ENCODE measurements around the gene CDH23. TPM values are rescaled to one million over a fixed set of nuclear protein-coding genes. Genes with fewer than 3 reads are reported as not detected.

The CDH23 gene
- total and polyA plus RNA-seq, 2 donors (not counting 1 experiment from before 2014, with no cell fraction given), result 0.01 to 0.17 TPM

DNA sequence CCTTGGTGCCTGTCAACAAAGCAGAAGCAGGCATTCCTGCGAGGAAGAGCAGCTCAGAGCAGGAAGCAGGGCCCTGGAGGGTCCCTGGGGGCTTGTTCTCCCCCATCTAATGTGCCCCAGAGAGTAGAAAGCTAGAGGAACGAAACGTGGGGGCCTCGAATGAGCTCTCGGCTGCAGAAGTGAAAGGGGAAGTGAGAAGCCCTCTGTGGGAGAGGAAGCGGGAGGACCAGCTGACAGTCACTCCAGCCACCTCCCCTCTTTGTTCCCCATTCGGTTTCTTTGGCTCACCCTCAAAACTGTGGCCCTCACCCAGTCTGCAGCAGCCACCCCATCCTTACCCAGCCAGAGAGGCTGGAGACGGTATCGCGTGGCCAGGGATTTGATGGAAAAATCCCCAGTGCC is 297.8 kb downstream of the CDH23 start:
- H3K79me2 ChIP-seq (ENCODE audit: control insufficient read depth, insufficient read depth, low read length), result no peaks in the 10 kb centered on the region
- H3K4me2 ChIP-seq (ENCODE audit: extremely low read depth, insufficient read depth, low read length), result no peak overlapping the region
- DNase-seq (ENCODE audit: low read depth in 2 of 2), result no peak
- H4K20me1 ChIP-seq (ENCODE audit: control insufficient read depth, extremely low read depth, insufficient read depth, low read length), result no peaks in the 10 kb centered on the region
- H3K27ac ChIP-seq (ENCODE audit: insufficient read depth, low read length), result no peak overlapping the region
- H3K36me3 ChIP-seq (ENCODE audit: control insufficient read depth, insufficient read depth, low read length), result no peaks in the 10 kb centered on the region
- H3K4me1 ChIP-seq (ENCODE audit: control insufficient read depth, extremely low read depth, insufficient read depth, low read length), result no peaks in the 10 kb centered on the region
- no peak overlapping the region for H2AFZ ChIP-seq (ENCODE audit: low read length)
- H3K27me3 ChIP-seq (ENCODE audit: control insufficient read depth, insufficient read depth, low read length), result no peaks in the 10 kb centered on the region
- no peak overlapping the region for H3K4me3 ChIP-seq (replicated peaks in 1 of 4; ENCODE audit: control extremely low read depth in 1 of 4, insufficient read depth in 1 of 4, low read depth in 3 of 4, low read length in 4 of 4)
- TF ChIP-seq EZH2 (IDR thresholded peaks at IDR 0.05; ENCODE audit: low read length, missing control alignments), result no peak
- TF ChIP-seq, protein P1, sequence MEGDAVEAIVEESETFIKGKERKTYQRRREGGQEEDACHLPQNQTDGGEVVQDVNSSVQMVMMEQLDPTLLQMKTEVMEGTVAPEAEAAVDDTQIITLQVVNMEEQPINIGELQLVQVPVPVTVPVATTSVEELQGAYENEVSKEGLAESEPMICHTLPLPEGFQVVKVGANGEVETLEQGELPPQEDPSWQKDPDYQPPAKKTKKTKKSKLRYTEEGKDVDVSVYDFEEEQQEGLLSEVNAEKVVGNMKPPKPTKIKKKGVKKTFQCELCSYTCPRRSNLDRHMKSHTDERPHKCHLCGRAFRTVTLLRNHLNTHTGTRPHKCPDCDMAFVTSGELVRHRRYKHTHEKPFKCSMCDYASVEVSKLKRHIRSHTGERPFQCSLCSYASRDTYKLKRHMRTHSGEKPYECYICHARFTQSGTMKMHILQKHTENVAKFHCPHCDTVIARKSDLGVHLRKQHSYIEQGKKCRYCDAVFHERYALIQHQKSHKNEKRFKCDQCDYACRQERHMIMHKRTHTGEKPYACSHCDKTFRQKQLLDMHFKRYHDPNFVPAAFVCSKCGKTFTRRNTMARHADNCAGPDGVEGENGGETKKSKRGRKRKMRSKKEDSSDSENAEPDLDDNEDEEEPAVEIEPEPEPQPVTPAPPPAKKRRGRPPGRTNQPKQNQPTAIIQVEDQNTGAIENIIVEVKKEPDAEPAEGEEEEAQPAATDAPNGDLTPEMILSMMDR (conservative IDR thresholded peaks at IDR 0.05 in 1 of 2, IDR thresholded peaks at IDR 0.05 in 1 of 2; ENCODE audit: low read depth in 1 of 2, low read length in 2 of 2), result no peak
- H3K9me3 ChIP-seq (ENCODE audit: control insufficient read depth, insufficient read depth, low read depth, low read length), result no peaks in the 10 kb centered on the region
- no peak overlapping the region for H3K9ac ChIP-seq (ENCODE audit: insufficient read depth, low read length)

DNA sequence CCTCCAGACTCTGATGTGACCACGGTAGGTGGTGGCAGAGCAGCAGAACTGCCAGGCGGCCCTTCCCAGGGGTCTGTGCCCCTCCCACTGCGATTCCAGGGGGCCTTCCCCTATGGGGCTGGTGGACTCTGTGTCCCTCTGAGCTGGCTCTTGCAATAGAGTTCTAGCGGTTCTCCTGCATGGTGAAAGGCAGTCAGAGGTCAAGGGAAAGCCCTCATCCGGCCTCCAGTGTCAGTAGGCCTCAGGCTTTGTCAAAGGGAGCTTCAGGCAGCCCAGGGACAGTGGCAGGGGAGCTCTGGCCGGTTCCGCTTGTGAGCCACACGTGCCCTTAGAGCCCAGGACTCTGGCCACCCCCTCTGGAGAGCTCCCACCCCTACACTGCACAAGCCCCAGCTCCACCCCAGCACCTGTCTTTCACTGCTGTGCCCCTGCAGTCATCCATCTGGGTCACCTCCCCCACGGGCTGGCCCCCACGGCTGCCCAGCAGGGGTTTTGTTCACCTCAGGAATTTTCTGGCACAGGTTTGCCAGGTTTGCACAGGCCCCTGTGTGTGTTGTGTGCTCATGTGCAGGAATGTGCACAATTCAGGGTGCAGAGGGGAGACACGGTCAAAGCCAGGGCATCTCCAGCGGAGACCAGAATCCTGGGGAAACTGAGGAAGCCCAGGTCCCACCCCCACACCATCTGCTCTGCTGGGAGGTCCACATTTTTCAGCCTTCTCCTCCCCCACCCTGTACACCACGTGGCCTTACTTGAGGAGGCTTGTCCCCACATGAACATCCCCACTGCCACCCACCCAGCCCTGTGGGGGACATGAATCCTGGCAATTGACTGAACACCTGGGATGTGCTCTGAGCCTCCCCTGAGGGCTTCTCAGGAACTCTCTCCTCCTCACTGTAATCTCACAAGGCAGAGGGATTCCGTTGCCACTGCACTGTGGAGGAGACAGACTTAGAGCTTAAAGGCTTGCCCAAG is 299.1 kb downstream of the CDH23 start:
- H2AFZ ChIP-seq (ENCODE audit: low read length), result no peak overlapping the region
- no peaks in the 10 kb centered on the region for H3K4me1 ChIP-seq (ENCODE audit: control insufficient read depth, extremely low read depth, insufficient read depth, low read length)
- no peak overlapping the region for H3K4me2 ChIP-seq (ENCODE audit: extremely low read depth, insufficient read depth, low read length)
- H3K9ac ChIP-seq (ENCODE audit: insufficient read depth, low read length), result no peak overlapping the region
- DNase-seq (ENCODE audit: low read depth in 2 of 2), result no peak
- TF ChIP-seq, protein P1 (conservative IDR thresholded peaks at IDR 0.05 in 1 of 2, IDR thresholded peaks at IDR 0.05 in 1 of 2; ENCODE audit: low read depth in 1 of 2, low read length in 2 of 2), result no peak
- TF ChIP-seq EZH2 (IDR thresholded peaks at IDR 0.05; ENCODE audit: low read length, missing control alignments), result no peak
- H3K79me2 ChIP-seq (ENCODE audit: control insufficient read depth, insufficient read depth, low read length), result no peaks in the 10 kb centered on the region
- no peak overlapping the region for H3K27ac ChIP-seq (ENCODE audit: insufficient read depth, low read length)
- H3K9me3 ChIP-seq (ENCODE audit: control insufficient read depth, insufficient read depth, low read depth, low read length), result no peaks in the 10 kb centered on the region
- no peaks in the 10 kb centered on the region for H3K36me3 ChIP-seq (ENCODE audit: control insufficient read depth, insufficient read depth, low read length)
- H3K4me3 ChIP-seq (replicated peaks in 1 of 4; ENCODE audit: control extremely low read depth in 1 of 4, insufficient read depth in 1 of 4, low read depth in 3 of 4, low read length in 4 of 4), result no peak overlapping the region
- H3K27me3 ChIP-seq (ENCODE audit: control insufficient read depth, insufficient read depth, low read length), result no peaks in the 10 kb centered on the region
- no peaks in the 10 kb centered on the region for H4K20me1 ChIP-seq (ENCODE audit: control insufficient read depth, extremely low read depth, insufficient read depth, low read length)

DNA sequence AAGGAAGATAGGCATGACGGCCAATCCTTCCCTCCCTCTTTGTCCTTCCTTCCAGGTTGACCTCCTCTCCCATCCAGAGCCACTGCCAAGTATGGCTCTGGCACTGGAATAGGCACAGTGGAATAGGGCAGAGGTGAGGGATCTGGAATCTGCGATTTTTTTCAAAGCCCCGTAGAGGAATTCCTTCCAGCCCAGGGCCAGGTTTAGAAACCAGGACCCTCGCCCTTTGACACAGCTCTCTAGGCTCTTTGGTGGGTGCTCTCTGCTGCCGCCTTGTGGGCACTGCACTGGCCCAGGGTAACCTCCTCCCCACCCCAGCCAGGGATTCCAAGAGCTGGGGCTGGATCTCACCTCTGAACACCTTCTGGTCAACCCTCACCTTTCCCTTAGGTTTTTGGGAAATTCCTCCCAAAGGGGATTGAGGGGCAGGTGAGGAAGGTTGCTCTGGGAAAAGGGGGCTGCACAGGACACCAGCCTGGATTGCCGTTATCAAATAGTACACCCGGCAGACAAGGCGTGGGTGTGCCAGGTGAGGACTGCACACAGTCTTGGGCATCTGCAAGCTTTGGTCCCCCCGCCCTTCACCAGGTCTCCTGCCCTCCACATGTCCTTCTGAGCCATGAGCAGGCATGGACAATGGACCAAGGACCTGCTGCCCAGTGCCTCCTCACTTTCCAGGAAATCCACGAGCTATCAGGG is 300.1 kb downstream of the CDH23 start:
- Histone ChIP-seq H3K4me1 (ENCODE audit: control insufficient read depth, extremely low read depth, insufficient read depth, low read length) (no peaks in the 10 kb centered on the region), H3K27ac (ENCODE audit: insufficient read depth, low read length) (no peak overlapping the region), H3K9me3 (ENCODE audit: control insufficient read depth, insufficient read depth, low read depth, low read length) (no peaks in the 10 kb centered on the region), H3K27me3 (ENCODE audit: control insufficient read depth, insufficient read depth, low read length) (no peaks in the 10 kb centered on the region), H3K79me2 (ENCODE audit: control insufficient read depth, insufficient read depth, low read length) (no peaks in the 10 kb centered on the region), H3K36me3 (ENCODE audit: control insufficient read depth, insufficient read depth, low read length) (no peaks in the 10 kb centered on the region), H3K4me3 (replicated peaks in 1 of 4; ENCODE audit: control extremely low read depth in 1 of 4, insufficient read depth in 1 of 4, low read depth in 3 of 4, low read length in 4 of 4) (no peak overlapping the region), H3K4me2 (ENCODE audit: extremely low read depth, insufficient read depth, low read length) (no peak overlapping the region), H2AFZ (ENCODE audit: low read length) (no peak overlapping the region), H4K20me1 (ENCODE audit: control insufficient read depth, extremely low read depth, insufficient read depth, low read length) (no peaks in the 10 kb centered on the region), H3K9ac (ENCODE audit: insufficient read depth, low read length) (no peak overlapping the region)
- TF ChIP-seq, protein P1 (conservative IDR thresholded peaks at IDR 0.05 in 1 of 2, IDR thresholded peaks at IDR 0.05 in 1 of 2; ENCODE audit: low read depth in 1 of 2, low read length in 2 of 2), result peak; percentile 87 to 93
- no peak for TF ChIP-seq EZH2 (IDR thresholded peaks at IDR 0.05; ENCODE audit: low read length, missing control alignments)
- peak in 1 of 2 donors; percentile 14 for DNase-seq (ENCODE audit: low read depth in 2 of 2)

All from fibroblast of lung (primary cell).